ENCODE results near the gene PTPRN2.

Gene PTPRN2

DNA sequence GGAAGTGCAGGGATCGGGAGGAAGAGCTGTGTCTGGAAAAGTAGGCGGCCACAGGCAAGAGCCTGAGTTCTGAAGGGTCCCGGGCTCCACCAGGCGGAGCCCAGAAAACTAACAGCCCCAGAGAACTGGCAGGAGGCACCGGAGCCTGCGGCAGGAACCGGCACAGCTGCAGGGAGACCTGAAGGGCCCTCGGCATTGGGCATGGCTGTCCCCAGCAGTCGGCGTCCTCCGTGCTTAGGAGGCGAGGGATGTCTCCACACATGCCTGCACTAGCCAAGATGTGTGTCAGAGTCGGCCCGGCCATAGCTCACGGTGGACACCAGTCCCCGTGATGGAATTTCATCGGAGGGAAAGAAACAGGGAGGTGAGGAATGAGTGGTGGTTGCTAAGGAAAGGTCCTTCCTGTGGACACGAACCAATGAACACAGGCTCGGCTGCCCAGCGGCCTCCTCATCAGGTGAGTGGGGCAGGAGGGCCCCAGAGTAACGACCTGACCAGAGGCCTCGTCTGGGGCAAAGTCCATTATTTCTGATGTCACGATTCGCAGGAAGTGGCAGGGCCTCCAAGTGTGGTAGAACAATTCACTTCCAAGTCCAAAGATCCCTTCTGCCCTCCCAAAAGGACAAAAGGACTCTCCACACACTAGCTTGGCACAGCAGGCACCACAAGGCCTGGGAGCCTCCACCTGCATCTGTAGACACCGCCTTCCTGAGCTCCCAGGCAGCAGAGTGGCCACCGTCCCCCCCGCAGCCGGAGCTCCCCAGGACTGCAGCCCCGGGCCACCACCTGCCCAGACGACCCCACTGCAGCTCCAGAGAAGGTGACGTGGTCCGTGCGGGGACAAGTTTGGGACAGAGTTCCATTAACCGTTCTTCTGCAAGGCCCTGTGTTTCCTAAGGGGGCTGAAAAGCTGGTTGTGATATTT, 444.2 kb downstream of the PTPRN2 start:
- no peak for DNase-seq

DNA sequence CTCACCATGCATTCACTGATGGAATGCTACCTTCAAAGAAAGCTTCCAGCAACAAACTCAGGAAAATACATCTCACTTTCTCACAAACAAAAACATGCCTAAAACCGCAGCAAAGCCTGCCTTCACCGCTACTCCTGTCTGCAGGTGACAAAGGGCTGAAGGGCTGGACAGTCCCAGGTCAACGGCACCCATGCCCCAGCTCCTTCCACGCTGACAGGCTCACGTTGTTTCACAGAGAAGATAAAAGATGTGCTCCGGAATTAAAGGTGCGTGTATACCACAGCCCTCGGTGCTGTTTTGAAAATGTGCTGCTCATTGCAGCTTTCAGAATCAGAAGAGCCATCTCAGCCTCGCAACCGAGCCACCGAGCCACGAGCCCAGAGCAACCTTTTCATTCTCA, 445.0 kb downstream of the PTPRN2 start:
- DNase-seq: no peak

DNA sequence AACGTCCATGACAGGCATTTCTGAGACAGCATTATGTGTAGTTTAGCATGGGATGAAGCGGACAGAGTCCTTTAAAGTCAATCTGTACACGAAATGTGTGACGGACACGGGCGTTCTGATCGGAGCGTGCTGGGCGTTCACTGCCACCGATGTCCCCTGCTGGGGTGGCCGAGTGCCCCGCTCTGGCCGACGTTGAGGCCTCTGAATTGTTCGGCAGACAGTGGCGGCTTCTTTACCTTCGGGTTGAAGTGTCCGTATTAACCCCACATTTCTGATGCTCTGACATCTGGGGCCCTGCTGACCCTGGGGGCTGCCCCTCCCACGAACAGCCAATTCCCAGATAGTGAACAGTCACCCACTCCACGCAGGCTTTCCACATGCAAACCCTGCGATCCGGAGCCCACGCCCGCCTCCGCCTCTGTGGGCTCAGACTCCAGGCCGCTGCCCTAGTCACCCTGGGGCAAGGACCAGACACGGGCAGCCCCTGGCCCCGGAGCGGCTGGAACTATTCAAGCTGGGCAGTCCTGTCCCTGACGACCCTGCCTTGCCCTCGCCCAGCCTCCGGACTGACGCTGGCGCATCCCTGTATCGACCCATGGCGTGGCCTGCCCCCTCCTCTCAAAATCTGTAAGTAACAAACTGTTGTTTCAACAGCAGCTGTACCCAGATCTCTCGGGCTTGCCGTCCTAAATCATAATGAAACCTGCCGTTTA, 445.7 kb downstream of the PTPRN2 start:
- DNase-seq: no peak

DNA sequence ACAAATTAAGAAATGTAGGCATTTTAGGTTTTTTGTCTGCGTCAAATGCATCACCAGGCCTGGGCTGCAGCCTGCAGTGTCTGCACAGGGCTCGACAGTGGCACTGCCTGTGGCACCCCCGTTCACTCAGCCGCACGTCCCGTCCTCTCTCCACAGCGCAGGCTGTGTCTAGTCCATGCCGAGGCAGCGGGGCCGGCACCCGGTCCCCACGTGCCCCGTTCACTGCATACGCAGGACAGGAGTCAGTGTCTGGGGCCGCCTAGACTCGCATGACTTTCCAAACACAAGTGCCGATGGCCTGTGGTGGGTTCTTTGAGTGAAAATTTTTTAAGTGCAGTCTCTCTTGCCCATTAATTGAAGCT, 446.4 kb downstream of the PTPRN2 start:
- DNase-seq: no peak

- DNase-seq: no peak
Observed at GRCh38 chr7:158140538-158141220, 446.9 kb downstream of the PTPRN2 start.

- no peak for DNase-seq
Observed at GRCh38 chr7:158139499-158139898, 448.1 kb downstream of the PTPRN2 start.

GRCh38 chr7:158138329-158138597, 449.4 kb downstream of the PTPRN2 start:
- DNase-seq: no peak

DNA sequence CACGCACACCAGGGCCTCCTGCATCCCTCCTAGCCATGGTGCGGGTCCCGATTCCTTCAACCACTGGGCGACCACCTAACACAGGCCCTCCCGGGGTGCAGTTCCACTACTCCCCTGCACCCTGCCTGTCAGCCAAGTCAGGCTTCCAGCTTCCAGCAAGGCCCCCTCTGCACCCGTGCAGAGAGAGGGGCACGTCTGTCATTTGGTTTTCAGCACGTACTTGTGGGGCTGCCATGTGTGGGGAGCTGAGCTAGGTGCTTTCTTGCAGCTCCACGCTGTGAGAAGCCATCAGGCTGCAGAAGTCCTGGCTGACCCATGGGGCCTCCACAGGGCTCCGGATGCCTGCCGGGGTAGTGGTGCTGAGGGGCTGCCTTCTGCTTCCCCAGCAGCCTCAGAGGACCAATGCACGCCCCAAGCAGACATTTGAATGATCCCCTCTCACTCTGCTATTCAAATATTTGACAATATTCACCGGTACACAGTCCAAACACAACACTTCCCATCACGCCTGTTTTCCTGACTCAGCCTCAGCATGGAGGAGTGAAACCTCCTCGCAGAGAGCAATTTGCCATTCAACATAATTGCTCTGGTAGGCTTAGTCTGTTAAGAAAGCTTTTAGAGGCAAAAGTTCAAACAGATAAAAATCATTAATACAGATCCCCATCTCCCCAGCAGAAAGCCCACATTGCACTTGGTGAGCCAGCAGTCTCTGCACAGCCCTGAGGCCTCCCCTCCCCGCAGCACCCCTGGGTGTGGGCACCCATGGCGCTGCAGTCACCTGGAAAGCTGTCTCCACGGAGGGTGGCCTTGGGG, 449.9 kb downstream of the PTPRN2 start:
- no peak for DNase-seq

- DNase-seq: no peak
Observed at GRCh38 chr7:158135931-158136330, 451.7 kb downstream of the PTPRN2 start.

GRCh38 chr7:158134824-158135223, 452.8 kb downstream of the PTPRN2 start:
- DNase-seq: no peak

DNA sequence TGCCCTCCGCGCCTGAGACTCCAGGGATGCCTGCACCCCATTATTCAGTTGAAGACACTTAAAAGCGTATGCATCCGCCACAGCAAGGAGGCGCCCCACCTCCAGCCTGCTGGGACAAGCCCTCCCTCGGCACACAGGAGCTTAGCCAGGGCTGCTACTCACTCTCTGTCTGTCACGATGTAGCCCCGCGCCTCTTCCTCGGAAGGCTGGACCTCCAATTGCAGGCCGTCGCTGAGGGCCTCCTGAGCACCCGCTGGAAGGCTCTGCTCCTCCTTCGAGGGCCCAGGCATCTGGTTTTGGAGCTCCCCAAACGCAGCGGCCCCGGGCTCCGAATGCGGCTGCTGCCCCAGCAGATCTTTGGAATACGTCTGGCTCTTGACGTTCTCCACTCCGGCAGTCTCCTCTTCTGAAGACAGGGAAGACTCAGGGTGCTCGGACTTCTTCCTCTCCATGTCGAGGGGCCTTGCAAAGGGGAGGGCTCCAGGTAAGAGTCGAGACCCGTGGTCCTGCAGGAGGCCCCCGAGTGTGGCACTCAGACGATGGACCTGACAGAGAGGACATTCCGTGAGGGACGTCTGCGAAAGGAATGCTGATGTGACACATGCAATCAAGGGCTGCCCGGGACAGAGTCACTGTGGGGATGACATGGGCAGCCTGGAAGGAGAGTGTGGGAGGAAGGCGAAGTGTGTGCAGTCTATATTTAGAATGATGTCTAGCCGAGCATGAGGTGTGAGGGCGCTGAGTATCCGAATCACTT, 453.9 kb downstream of the PTPRN2 start:
- no peak for DNase-seq

DNA sequence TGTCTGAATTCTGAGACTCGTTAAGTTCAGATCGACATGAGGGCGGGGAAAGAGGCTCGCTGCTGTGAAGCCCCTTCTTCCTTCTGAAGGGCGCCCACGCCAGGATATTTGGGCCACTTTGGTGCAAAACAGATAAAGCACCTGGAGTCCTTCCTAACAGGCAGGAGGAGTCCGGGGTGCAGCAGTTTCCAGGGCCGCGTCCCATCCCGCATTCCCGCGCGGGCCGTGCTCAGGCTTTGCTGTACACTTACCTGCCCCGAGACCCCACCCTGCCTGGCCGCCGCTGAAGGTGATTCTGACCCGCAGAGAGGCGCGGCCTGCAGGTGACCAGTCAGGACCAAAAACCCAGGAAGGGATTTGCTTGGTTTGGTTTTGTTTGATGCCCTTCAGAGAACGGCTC, 454.6 kb downstream of the PTPRN2 start:
- no peak for DNase-seq

- no peak for DNase-seq
Observed at GRCh38 chr7:158130023-158130409, 457.6 kb downstream of the PTPRN2 start.

GRCh38 chr7:158129037-158130022, 458.3 kb downstream of the PTPRN2 start:
- no peak for DNase-seq

GRCh38 chr7:158128572-158128971, 459.1 kb downstream of the PTPRN2 start:
- DNase-seq: no peak

DNA sequence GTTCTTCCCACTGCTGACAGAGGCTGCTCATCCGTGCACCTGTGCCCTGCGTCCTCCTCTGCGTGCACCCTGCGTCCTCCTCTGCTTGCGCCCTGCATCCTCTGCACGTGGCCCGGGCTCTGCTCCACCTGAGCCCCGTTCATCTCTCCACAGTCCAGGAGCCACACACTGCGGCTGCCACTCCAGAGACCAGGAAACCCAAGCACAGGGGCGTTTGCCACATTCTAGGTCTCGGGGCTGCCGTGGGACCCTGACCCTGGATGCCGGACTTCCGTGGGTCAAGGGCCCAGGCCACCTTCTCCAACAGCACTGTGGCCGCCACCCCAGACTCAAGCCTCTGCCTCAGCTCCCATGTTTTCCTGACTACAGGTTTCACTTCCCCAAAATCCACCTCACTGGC, 460.4 kb downstream of the PTPRN2 start:
- no peak for DNase-seq

GRCh38 chr7:158126661-158127060, 461.0 kb downstream of the PTPRN2 start:
- no peak for DNase-seq

- DNase-seq: no peak
Observed at GRCh38 chr7:158125721-158126120, 461.9 kb downstream of the PTPRN2 start.

- no peak for DNase-seq
Observed at GRCh38 chr7:158125091-158125490, 462.5 kb downstream of the PTPRN2 start.

GRCh38 chr7:158124671-158125079, 462.9 kb downstream of the PTPRN2 start:
- no peak for DNase-seq

GRCh38 chr7:158123753-158124152, 463.9 kb downstream of the PTPRN2 start:
- DNase-seq: no peak

Data from fibroblast of upper back skin (primary cell).